ENCODE measurements around the gene HAND2.

DNA sequence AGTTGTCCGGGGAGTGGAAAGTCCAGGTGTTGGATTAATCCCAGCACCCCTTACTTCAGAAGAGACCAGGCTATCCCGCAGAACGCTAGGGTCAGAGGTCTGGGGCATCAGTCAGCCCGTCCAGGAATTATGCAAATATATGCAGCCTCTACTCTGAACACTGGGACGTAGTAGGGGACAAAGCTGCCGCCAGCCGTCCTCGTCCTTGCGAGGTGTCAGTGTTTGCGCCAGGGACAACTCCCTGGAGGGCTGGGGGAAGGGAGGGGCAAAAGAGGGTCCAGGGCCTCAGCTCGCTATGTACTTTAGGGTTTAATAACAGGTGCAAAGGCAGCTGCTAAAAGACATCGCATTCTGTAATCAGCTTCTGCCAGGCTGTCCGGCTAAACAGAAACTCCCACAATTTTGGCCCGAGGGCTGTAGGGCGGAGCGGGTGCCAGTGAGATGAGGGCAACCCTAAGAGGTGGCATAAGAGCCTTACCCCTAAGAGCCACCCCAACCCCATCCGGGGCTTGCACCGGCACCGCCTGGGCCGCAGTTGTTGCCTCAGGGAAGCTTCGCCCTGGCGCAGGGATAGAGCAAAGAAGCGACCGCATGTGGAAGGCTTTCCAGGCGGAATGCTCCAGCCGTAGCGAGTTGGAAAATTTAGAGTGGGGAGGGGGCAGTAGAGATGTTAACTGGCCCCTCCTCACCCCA lies 8.4 kb downstream of the HAND2 start:
- TF ChIP-seq POLR2AphosphoS5 (IDR thresholded peaks at IDR 0.05; ENCODE audit: low read depth, low read length), result no peak
- TF ChIP-seq SIN3A (IDR thresholded peaks at IDR 0.05; ENCODE audit: borderline replicate concordance, insufficient read depth, low read length), result no peak
- TF ChIP-seq TAF1 (IDR thresholded peaks at IDR 0.05; ENCODE audit: borderline replicate concordance, insufficient read depth, low read length), result no peak

Measured in PFSK-1 (cell line).